ENCODE measurements around the gene ZNF516.

GRCh38 chr18:76398896-76399612, 96.0 kb downstream of the ZNF516 start:
- TF ChIP-seq ZNF329 (CRISPR knock-in tag; IDR thresholded peaks at IDR 0.05; ENCODE audit: low read depth): no peak
- no peak for TF ChIP-seq TCF12 (IDR thresholded peaks at IDR 0.05)
- TF ChIP-seq TCF12 (CRISPR knock-in tag; IDR thresholded peaks at IDR 0.05): no peak
- TF ChIP-seq CBFB (CRISPR knock-in tag; IDR thresholded peaks at IDR 0.05): no peak
- no peak for TF ChIP-seq E2F1 (CRISPR knock-in tag; IDR thresholded peaks at IDR 0.05)
- TF ChIP-seq ZZZ3 (CRISPR knock-in tag; IDR thresholded peaks at IDR 0.05; ENCODE audit: borderline replicate concordance): no peak
